NCI-H2196 treated with DMSO at 0.1 percent for 48 hours (cell line): Measurements from ENCODE around the gene FRAS1.
"Not testable (repeated sequence)": the region's sequence is repeated elsewhere in the genome, so short reads cannot be mapped to it uniquely, and the experiment has no call there.

ENCODE experiments used
- DNase-seq: peaks from one replicate; lab custom pipeline; 2025; ENCODE audit not compliant: unreplicated experiment; lab: John Stamatoyannopoulos, UW

The FRAS1 gene

GRCh38 chr4:78057135-78057599 lies at the start of gene FRAS1:
Gene FRAS1 (plus strand): TSS chr4:78057323. CDS start chr4:78058010, 687 bp downstream.
- no peak for DNase-seq

GRCh38 chr4:78011003-78011402 lies 46.1 kb upstream of the FRAS1 start:
- not testable (repeated sequence) for DNase-seq

GRCh38 chr4:78014889-78015886 lies 41.9 kb upstream of the FRAS1 start:
- DNase-seq, result peak; percentile 5

- DNase-seq, result no peak
Measured at GRCh38 chr4:78018271-78019049, 38.7 kb upstream of the FRAS1 start.

- DNase-seq, result no peak
Measured at GRCh38 chr4:78019414-78019813, 37.7 kb upstream of the FRAS1 start.

- DNase-seq, result no peak
Measured at GRCh38 chr4:78020677-78021076, 36.4 kb upstream of the FRAS1 start.

GRCh38 chr4:78022517-78022916 lies 34.6 kb upstream of the FRAS1 start:
- DNase-seq, result no peak

- DNase-seq, result no peak
Measured at GRCh38 chr4:78024085-78024484, 33.0 kb upstream of the FRAS1 start.

- no peak for DNase-seq
Measured at GRCh38 chr4:78024576-78025091, 32.5 kb upstream of the FRAS1 start.

GRCh38 chr4:78031417-78031950 lies 25.6 kb upstream of the FRAS1 start:
- no peak for DNase-seq

GRCh38 chr4:78032446-78032845 lies 24.7 kb upstream of the FRAS1 start:
- peak; percentile 3 for DNase-seq

- DNase-seq, result no peak
Measured at GRCh38 chr4:78032929-78033328, 24.2 kb upstream of the FRAS1 start.

- no peak for DNase-seq
Measured at GRCh38 chr4:78033861-78034260, 23.3 kb upstream of the FRAS1 start.

- no peak for DNase-seq
Measured at GRCh38 chr4:78038704-78039103, 18.4 kb upstream of the FRAS1 start.

- no peak for DNase-seq
Measured at GRCh38 chr4:78039678-78040077, 17.4 kb upstream of the FRAS1 start.

GRCh38 chr4:78040431-78040830 lies 16.7 kb upstream of the FRAS1 start:
- DNase-seq, result no peak

- no peak for DNase-seq
Measured at GRCh38 chr4:78047366-78047765, 9.8 kb upstream of the FRAS1 start.

- peak; percentile 81 for DNase-seq
Measured at GRCh38 chr4:78056265-78057129, 626 bp upstream of the FRAS1 start.

- DNase-seq, result no peak
Measured at GRCh38 chr4:78057600-78058550, 752 bp downstream of the FRAS1 start.
